Right renal pelvis (tissue), 4 donors: Measurements from ENCODE around the gene DEGS2. TPM values are rescaled to one million over a fixed set of nuclear protein-coding genes. Genes with fewer than 3 reads are reported as not detected.
A peak's percentile ranks its signal among the peaks of the same experiment; 100 is the strongest.

Source experiments
- DNase-seq, 4 donors: peaks; one replicate each; pipeline ENCODE4 v3.0.0-alpha.2; 2013; ENCODE audit warnings: low read depth in 4 of 4, low spot score in 3 of 4, missing footprints in 1 of 4
- polyA plus RNA-seq, 4 donors: library from polyadenylated mRNA; unstranded; fragments of 120-200 nt; gene quantifications; one replicate each; pipeline ENCODE4 v1.2.1, GENCODE V29; 2013; ENCODE audit not compliant: insufficient read length in 4 of 4

The DEGS2 gene
- polyA plus RNA-seq, 4 donors, result 9.6 to 14.1 (median 10.8) TPM

DNA sequence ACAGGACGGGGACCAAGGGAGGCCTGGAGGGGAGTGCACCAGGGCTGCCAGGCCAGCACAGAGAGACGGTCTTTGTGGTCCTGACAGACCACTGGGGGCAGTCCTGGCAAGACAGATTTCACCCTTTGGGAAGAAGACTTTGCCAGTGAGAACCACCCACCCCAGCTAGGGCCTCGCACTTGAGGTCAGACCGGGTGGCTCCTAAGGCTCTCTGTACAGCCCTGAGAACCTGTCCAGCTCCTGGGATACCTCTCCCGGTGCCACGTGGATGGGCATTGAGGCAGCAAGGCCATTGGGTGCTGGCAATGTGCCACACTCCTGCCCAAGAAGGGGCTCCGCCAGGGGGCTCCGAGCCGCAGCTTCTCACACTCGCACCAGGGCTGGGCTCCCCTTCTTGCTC is 42.4 kb downstream of the DEGS2 start:
- no peak for DNase-seq

DNA sequence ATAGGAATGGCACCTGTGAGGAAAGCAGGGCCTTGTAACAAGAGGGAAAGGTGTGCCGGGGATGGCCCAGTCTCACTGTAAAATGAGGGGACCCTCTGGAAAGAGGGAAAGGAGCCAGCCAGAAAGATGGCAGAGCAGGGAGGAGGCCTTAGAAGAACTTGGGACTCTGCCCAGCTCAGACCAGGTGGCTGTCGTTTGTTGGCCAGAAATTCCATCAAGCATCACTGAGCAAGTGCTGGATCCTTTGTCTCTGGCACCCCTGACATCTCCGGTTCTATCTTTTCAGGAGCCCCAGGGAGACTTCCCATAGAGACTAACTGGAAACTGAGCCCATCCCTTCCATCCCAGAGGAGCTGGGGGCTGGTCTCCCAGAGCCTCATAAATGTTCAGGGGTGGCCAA is 43.3 kb downstream of the DEGS2 start:
- DNase-seq, result no peak

DNA sequence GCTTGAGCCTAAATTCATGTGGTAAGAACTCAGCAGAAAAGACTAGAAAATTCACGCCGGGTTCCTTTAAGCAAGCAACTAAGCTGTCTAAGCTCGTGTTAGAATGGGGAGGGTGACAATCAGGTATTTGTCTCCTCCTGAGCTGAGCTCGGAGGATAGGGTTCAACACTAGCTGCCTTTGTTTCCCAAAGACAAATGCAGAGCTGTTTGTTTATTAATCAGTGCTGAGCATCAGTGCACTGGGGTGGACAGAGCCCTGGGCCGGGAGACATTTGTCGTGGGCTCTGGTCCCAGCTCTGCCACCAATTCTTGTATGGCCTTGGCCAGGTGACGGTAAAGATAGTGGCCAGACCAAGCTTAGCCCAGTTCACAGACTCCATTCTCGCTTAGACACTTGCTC is 43.7 kb downstream of the DEGS2 start:
- DNase-seq, result no peak

DNA sequence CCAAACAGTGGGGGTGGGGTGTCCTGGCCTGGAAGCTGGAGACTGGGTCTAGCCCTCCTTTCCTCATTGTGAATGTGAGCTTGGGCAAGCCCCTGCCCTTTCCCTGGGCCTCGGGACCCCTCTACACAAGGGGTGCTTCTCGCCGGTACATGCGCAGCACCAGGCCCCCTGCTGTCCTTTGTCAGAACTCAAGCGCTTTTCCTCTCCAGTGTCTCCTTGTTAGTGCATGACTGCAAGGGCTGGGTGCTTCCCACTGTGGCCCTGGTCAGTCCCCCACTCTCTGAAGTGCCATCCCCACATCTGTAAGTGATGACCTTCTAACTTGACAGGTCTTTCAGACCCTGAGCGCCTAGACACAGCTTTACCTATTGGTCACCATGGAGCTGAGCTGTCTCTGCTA is 44.2 kb downstream of the DEGS2 start:
- DNase-seq, result no peak

DNA sequence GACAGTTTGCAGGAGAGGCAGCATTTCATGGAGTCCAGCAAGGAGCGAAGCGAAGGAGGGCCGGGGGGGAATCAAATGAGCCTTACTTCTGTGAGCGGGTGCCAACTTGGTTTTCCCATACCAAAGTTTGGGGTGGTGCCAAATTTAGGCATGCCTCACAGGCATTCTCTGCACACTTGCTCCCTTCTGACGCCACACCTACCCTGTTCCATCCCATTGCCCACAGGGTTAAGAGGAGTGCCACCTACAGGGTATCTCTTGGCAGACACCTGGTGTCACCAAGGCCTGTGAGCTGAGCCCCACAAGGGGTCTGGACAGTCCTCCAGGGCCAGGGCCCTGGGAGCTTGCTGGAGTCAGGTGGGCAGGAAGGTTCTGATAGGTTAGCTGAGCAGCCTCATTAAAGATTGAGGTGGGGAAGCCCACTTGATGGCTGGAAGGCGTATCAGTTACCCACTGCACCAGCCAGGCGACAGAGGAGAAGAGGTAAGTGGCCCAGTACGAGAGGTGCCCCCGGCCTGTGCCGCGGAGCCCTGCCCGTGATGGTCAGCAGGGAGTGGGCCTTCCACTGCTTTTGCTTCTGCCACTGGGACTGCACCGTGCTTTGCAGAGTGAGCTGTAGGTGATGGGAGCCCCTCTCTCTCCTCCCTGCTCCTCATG is 45.2 kb downstream of the DEGS2 start:
- no peak for DNase-seq

DNA sequence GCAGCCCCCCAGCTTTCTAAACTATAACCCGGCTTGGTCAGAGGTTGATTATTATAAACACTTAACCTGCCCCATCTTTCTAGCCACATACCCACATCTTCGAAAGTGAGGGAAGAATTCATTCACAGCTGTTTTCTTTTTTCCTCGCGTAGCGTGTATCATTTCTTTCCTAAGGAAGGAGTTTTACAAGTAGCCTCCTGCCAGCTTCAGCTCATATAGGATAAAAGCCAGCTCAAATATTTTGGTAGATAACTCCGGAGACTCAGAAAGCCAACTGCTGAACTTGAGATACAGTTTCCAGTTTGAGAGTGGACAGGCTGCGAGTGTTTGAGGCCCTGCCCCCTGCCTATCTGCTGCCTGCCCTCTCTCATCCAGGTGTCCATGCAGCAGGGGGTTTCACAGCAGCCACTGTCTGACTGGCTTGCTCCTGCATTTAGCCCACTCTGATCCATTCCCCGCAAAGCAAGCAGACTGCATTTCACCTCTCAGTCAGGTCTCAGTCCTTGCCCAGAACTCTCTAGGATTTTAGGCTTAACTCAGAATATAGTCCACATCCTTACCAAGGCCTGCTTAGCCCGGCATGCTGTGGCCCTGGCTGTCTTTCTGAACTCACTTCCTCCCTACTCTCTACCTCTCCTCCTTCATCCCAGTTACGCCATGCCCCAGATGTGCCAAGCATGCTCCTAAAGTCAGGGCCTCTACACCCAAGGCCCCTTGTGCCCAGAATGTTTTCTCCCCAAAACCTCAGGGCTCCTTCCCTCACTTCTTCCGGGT is 47.3 kb downstream of the DEGS2 start:
- no peak for DNase-seq

DNA sequence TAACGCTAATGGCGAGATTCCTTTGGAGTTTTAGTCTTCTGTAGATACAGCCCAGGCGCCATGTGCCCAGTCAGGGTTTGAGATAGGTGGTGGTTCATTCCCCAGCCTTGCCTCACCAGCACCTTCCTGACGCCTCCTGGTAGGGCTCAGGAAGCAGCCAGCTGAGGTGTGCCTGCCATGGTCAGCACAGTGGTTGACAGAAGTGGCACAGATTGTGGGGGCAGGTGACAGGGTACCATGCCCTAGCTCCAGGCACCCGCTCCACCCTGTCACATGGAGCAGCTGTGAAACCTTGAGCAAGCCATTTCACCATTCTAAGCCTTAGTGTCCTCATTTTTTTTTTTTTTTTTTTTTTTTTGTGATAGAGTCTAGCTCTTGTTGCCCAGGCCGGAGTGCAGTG is 48.6 kb downstream of the DEGS2 start:
- no peak for DNase-seq

DNA sequence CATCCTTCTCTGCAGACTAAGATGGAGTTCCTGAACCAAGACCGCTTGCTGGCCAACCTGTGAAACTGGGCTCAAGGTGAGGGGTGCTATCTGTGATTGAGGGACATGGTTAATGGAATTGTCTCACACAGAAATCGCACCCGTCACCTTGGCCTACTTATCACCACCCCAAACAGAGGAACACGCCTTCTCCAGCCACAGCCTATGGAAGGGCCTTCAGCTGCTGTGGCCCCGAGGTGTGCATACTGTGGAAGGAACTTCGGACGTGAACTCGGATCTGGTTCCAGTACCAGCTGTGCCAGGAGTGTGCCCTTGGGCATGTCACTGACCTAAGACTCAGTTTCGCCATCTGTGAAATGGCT is 49.9 kb downstream of the DEGS2 start:
- no peak for DNase-seq

DNA sequence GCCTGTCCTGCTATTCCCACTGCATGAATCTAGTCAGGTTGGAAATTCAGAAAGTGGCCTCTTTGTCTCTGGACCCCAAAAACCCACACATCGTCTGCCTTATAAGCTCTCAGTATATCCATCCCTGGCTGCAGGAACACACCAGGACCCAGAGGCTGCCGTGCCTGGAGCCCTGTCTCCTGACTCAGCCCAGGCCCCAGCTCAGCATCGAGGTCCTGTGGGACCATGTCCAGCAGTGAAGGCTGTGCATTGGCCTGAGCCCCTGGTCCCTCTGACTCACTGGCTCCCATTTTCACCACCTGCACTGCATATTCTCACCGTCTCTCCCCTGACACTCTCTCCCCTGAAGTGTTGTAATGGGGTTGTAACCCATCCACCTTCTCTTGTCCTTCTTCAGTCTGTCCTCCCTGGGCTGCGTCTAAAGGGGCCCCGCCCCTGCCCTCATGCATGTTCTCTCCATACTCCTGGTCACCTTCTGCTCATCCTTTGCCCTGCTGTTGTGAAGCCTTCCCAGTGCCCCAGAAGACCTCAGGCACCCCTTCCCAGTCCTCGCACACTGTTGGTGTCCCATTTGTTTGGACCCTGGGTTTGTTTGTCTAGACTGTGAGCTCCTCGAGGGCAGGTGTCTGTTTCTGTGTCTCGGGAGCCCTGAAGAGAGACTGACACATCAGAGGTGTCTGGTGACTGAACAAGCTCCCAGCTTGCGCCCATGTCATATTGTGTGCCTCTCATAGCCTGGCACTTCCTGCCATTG is 50.4 kb downstream of the DEGS2 start:
- DNase-seq, result no peak

DNA sequence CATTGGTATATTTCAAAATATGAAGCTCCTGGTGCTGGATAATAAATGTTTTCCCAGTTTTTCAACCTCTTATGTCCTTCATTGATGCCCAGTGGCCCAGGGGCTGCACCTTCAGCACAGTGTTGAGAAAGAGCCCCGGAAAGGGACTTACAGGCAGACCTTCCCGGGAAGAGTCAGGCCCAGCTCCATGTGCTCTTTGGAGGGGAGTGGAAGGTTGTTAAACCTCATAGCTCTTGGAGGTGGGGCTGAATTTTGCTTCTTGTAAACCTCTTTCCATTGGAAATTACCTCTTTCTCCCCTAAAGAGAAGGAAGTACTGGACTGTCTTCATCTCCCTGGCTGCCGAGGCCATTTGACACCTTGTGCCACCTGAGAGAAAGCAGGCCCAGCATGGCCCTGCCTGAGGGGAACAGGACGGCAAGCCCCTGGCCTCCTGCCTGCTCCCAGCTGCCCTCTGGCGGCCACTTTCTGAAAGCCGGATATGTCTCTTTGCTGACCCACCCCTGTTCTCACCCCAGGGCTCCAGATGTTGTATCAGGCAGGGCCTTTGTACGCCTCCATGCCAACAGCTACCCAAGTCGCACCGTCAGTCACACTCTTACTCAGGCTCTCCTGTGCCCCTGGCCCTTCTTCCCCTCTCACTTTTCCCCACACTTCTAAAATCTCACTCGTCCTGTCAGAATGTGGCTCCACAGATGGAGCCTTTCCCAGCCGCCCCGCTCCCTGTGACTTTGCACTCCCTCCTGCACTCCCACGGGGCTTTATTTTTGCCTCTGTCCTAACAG is 51.2 kb downstream of the DEGS2 start:
- peak; percentile 47 to 77 (median 58) for DNase-seq

DNA sequence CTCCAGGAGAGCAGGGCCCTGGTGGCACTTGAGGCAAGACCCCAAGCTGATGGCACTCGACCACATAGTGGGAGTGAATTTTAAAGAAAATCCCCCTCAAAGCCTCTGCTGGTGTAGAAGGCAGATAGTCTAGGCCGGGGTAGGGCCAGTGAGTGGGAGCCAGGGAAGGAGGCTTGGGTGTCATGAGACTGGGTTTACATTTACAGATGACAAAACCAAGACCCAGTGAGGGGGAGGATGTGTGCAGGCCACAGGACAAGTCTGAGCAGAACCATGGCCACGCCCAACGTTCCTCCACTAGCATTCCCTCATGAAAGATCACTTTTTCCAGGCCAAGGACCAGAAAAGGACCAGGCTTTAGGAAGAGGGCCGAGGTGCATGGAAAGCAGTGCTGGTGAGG is 52.2 kb downstream of the DEGS2 start:
- DNase-seq, result no peak

DNA sequence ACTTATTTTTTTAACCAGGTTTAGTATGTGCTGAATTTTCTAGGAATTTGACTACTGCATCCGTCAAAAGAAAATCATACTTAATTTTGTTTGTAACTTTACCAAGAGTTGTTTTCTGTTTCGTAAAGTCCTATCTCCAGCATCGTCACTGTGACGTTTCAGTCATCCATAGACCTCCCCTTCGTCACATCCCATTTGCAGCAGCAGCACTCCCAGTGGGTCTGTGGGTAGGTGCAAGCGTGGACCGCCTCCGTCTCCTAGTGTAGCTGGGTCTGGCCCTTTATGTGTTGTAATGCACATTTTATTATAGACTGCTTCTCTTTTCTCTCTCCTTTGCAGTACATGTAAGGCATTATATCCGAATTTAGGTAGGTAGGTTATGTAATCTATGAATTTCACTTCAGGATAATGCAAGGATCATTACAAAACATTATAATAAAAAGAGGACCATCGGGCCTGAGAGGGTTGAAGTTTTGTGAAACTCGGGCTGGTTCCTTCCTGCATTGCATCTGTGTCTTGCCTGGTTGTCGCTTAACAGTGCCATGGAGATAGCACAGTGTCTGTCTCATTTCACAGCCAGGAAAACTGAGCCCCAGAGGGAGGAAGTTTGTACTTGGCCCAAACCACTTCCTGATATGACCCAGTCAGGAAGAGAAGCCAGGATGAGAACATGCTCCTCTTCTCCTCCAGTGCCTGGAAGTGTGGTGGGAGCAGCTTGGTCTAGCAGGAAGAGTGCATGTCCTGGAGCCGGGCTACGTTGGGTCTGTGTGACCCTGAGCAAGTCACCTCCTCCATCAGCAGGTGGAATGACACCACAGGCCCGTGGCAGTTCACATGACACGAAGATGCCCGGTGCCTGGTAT is 53.0 kb downstream of the DEGS2 start:
- DNase-seq, result no peak

DNA sequence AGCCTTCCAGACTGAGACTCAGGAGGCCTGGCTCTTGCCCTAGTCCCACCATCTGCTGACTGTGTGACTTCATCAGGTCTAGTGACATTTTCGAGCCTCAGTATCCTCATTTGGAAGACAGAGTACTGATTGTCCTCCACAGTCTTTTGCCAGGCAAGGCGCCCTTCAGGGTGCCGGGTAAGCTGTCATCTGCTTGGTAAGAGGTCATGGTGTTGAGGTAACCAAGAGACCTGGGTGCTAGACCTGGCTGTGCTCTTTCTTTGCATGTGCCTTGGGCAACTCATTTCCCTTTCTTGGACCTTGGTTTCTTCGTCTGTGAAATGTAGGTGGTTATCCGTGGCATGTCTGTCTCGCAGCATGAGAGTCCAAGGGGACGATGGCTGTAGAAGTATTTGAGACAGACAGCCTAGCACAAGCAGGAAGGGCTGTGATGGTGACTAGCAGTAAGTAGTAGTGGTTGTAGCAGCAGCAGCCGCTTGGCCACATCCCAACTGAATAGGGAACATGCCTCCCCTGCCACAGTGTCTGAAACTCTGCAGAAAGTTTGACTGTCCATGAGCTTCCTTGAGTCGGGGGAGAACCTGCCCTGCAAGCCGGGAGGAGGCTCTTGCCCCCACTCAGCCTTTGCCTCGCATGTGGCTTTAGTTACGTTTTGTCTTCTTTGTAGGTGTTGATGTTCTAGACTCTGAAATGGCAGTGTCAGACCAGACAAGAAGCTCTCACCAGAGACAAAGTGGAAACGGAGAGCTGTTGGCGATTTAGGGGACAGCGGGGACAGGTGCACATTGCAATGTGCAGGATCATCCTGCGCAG is 53.9 kb downstream of the DEGS2 start:
- DNase-seq, result no peak

DNA sequence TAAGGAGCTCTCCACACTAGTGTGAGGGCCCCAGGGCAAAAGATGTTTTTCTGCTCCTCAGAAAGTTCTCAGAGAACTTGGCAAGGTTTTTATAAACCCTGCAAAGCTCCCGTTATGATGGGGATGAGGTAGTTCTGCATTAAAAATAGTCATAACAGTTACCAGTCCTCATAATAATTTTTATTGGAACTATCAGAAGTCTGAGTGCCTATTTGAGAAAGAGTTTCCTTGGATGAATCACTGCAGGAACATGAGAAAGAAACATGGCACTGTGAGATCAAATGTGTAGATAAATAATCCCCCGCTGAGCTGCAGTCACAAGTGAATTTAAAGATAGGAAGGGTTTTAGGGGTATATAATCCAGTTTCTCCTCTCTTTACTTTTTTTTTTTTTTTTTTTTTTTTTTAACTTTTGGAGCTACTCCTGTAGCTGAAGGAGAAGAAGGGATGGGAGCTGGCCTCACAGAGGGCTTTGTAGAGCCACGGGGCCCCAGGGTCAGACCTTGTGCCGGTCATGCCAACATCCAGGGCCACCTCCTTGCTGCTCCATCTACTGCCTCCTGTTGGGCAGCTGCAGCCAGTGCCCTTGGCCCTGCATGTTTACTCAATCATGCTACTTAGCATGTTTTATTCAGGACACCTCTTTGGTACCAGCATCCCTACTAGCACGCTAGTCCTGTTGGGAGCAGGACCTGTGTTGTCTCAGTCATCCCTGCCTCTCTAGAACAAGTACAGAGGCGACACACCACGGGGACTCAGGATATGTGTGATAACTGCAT is 54.7 kb downstream of the DEGS2 start:
- no peak for DNase-seq

DNA sequence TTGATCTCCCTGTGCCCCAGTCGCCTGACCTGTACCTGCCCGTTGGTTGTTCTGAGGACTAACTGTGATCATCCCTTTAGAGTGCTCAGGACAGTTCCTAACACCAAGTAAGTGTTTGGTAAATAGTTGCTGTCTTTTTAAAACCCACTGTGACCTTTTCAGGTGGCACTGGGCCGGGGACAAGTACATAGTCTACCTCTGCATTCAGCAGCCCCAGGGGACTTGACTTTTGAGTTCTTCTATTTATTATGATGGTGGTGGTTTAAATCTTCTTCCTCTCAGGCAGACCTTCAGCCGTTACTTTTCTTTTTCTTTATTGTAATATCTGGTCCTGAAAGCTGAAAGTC is 55.5 kb downstream of the DEGS2 start:
- DNase-seq, result no peak

DNA sequence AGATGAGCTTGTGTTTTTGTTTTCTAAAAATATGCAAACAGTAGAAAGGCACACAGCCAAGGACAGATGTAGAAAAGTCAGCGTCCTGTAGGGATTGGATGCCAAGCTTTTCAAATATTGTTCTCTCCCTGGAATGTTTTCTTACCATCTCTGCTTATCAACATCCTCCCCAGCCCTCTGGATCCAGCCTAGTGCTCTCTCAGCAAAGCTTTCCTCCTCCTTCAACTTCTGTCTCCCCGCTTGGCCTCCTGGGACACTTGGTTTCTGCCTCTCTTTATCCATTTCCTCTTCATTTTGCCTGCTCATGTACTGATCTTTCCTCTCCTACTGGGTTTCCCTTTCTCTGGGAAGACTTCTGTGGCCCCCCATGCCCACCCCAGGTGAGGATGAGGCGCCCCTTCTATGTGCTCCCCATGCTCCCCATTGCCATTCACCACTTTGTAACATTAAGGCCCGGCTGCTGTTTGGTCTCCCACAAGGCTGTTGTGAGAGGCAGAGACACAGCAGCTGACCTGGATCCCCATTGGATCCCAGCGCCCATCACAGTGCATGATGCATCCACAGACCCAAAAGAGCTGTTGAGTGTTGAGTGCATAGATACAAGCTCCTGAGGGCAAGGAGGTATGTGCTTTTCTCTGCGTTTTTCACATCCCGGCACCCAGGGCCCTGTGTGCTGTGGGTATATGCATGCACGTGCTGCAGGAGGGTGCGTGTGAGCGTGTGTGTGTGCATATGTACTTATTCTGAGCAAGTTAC is 56.0 kb downstream of the DEGS2 start:
- no peak for DNase-seq

DNA sequence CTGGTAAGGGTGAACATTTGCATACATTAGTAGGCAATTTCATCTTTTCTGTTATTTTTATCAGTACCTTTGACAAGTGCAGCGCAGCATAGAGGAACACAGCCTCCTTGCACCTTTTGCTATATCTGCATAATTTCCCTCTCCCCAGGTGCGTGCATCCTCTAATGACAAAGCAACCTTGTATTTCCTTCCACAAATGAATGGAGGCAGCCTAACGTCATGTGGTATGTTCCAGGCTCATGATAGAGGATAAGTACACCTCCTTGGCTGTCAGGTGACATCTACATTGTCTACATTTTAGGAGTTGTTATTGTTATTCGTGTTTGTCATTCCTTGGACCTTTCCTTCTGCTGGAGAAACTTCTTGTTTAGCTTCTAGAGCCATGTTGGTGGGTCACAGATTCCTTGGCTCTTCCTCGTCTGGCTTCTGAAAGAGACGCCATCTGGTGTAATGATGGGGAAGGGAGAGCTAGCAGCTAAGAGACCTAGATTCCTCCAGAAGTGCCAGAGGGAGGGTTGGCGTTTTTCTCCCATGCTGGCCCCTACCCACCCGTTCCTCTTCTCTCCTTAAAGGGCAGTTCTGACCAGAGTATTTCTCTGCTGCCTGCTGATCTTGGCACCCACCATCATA is 57.2 kb downstream of the DEGS2 start:
- DNase-seq, result no peak
